GM08714 (cell line): ENCODE results near the gene TMEM165.
"Not testable (repeated sequence)": the region's sequence is repeated elsewhere in the genome, so short reads cannot be mapped to it uniquely, and the experiment has no call there.

Source experiments
- H3K4me3 ChIP-seq: fragments of 200-500 bp; sonication (Bioruptor generic); 2 replicates; pipeline ENCODE4 v1.5.1; 2014; ENCODE audit warnings: mild to moderate bottlenecking, low read length, inconsistent platforms
- ZNF274 ChIP-seq: IDR thresholded peaks from 2 replicates; pipeline ENCODE4 v1.6.1; 2012; ENCODE audit warnings: mild to moderate bottlenecking, low read depth, low read length

TMEM165 gene

GRCh38 chr4:55395529-55396307 is at the start of gene TMEM165:
TSS of gene TMEM165 (plus strand) at chr4:55395957. CDS start at chr4:55396190, 233 bp downstream.
- no peak for TF ChIP-seq ZNF274
- peak within 1 kb of the TSS; percentile 99 for H3K4me3 ChIP-seq

GRCh38 chr4:55345980-55346850 is 49.5 kb upstream of the TMEM165 start, which contains the start of gene SRD5A3:
TSS of gene SRD5A3 (plus strand) at chr4:55346242. CDS start at chr4:55346337, 95 bp downstream.
- no peak for TF ChIP-seq ZNF274
- H3K4me3 ChIP-seq = peak within 1 kb of the TSS; percentile 49

GRCh38 chr4:55346851-55347255 is 48.9 kb upstream of the TMEM165 start:
- no peak for TF ChIP-seq ZNF274
- H3K4me3 ChIP-seq = peak overlapping the region; percentile 49; the same call in 1 of the 2 replicates

- no peak for TF ChIP-seq ZNF274
- H3K4me3 ChIP-seq = no peak overlapping the region
These were observed 48.0 kb upstream of the TMEM165 start for GRCh38 chr4:55347610-55348228.

GRCh38 chr4:55348466-55348865 is 47.3 kb upstream of the TMEM165 start:
- TF ChIP-seq ZNF274 = no peak
- no peak overlapping the region for H3K4me3 ChIP-seq

- not testable (repeated sequence) for H3K4me3 ChIP-seq
These were observed 44.9 kb upstream of the TMEM165 start for GRCh38 chr4:55350870-55351269.

- TF ChIP-seq ZNF274 = no peak
- no peak overlapping the region for H3K4me3 ChIP-seq
These were observed 43.9 kb upstream of the TMEM165 start for GRCh38 chr4:55351824-55352223.

- no peak for TF ChIP-seq ZNF274
- H3K4me3 ChIP-seq = no peak overlapping the region
These were observed 43.0 kb upstream of the TMEM165 start for GRCh38 chr4:55352726-55353125.

GRCh38 chr4:55353228-55353747 is 42.5 kb upstream of the TMEM165 start:
- H3K4me3 ChIP-seq = not testable (repeated sequence)

GRCh38 chr4:55354648-55355047 is 41.1 kb upstream of the TMEM165 start:
- H3K4me3 ChIP-seq = no peak overlapping the region
- TF ChIP-seq ZNF274 = no peak

- TF ChIP-seq ZNF274 = no peak
- H3K4me3 ChIP-seq = no peak overlapping the region
These were observed 40.2 kb upstream of the TMEM165 start for GRCh38 chr4:55355555-55355954.

GRCh38 chr4:55356991-55357461 is 38.7 kb upstream of the TMEM165 start:
- TF ChIP-seq ZNF274 = no peak
- no peak overlapping the region for H3K4me3 ChIP-seq

- no peak overlapping the region for H3K4me3 ChIP-seq
These were observed 37.5 kb upstream of the TMEM165 start for GRCh38 chr4:55358246-55358645.

GRCh38 chr4:55358668-55359067 is 37.1 kb upstream of the TMEM165 start:
- no peak for TF ChIP-seq ZNF274
- no peak overlapping the region for H3K4me3 ChIP-seq

More at GRCh38 chr4:55358246-55358645, 37.5 kb upstream of the TMEM165 start:
- no peak for TF ChIP-seq ZNF274
